Measurements from ENCODE around the gene PRDM16.

The PRDM16 gene

GRCh38 chr1:3026124-3026523, 42.9 kb upstream of the PRDM16 start:
- H3K9me3 ChIP-seq (ENCODE audit: control insufficient read depth in 2 of 2, low read length in 2 of 2): no peaks in the 10 kb centered on the region
- no peaks in the 10 kb centered on the region for H3K36me3 ChIP-seq (ENCODE audit: control insufficient read depth in 2 of 2, insufficient read depth in 2 of 2, low read length in 2 of 2)
- no peak overlapping the region for H3K27ac ChIP-seq (ENCODE audit: low read depth in 2 of 2, low read length in 2 of 2)
- no peak overlapping the region for H3K4me3 ChIP-seq (ENCODE audit: low read length in 2 of 2)
- peaks cover 0 to 4% of the 10 kb centered on the region in 2 donors for H3K27me3 ChIP-seq (ENCODE audit: control insufficient read depth in 2 of 2, insufficient read depth in 2 of 2, low read length in 2 of 2)
- H3K9ac ChIP-seq (ENCODE audit: low read depth in 1 of 2, low read length in 2 of 2): no peak overlapping the region
- no peaks in the 10 kb centered on the region for H3K4me1 ChIP-seq (ENCODE audit: control insufficient read depth in 2 of 2, insufficient read depth in 2 of 2, low read length in 2 of 2)

GRCh38 chr1:3026581-3027391, 42.2 kb upstream of the PRDM16 start:
- no peaks in the 10 kb centered on the region for H3K4me1 ChIP-seq (ENCODE audit: control insufficient read depth in 2 of 2, insufficient read depth in 2 of 2, low read length in 2 of 2)
- H3K27ac ChIP-seq (ENCODE audit: low read depth in 2 of 2, low read length in 2 of 2): no peak overlapping the region
- H3K27me3 ChIP-seq (ENCODE audit: control insufficient read depth in 2 of 2, insufficient read depth in 2 of 2, low read length in 2 of 2): peaks cover 0 to 4% of the 10 kb centered on the region in 2 donors

GRCh38 chr1:3027611-3028371, 41.2 kb upstream of the PRDM16 start:
- Histone ChIP-seq H3K27me3 (ENCODE audit: control insufficient read depth in 2 of 2, insufficient read depth in 2 of 2, low read length in 2 of 2) (peaks cover 0 to 4% of the 10 kb centered on the region in 2 donors), H3K4me3 (ENCODE audit: low read length in 2 of 2) (no peak overlapping the region), H3K4me1 (ENCODE audit: control insufficient read depth in 2 of 2, insufficient read depth in 2 of 2, low read length in 2 of 2) (no peaks in the 10 kb centered on the region), H3K36me3 (ENCODE audit: control insufficient read depth in 2 of 2, insufficient read depth in 2 of 2, low read length in 2 of 2) (no peaks in the 10 kb centered on the region), H3K27ac (ENCODE audit: low read depth in 2 of 2, low read length in 2 of 2) (no peak overlapping the region), H3K9ac (ENCODE audit: low read depth in 1 of 2, low read length in 2 of 2) (no peak overlapping the region), H3K9me3 (ENCODE audit: control insufficient read depth in 2 of 2, low read length in 2 of 2) (no peaks in the 10 kb centered on the region)

More at GRCh38 chr1:3026581-3027391, 42.2 kb upstream of the PRDM16 start:
- no peak overlapping the region for H3K9ac ChIP-seq (ENCODE audit: low read depth in 1 of 2, low read length in 2 of 2)
- H3K9me3 ChIP-seq (ENCODE audit: control insufficient read depth in 2 of 2, low read length in 2 of 2): no peaks in the 10 kb centered on the region
- H3K36me3 ChIP-seq (ENCODE audit: control insufficient read depth in 2 of 2, insufficient read depth in 2 of 2, low read length in 2 of 2): no peaks in the 10 kb centered on the region
- H3K4me3 ChIP-seq (ENCODE audit: low read length in 2 of 2): no peak overlapping the region

- Histone ChIP-seq H3K4me1 (ENCODE audit: control insufficient read depth in 2 of 2, insufficient read depth in 2 of 2, low read length in 2 of 2) (no peaks in the 10 kb centered on the region), H3K9ac (ENCODE audit: low read depth in 1 of 2, low read length in 2 of 2) (no peak overlapping the region), H3K27ac (ENCODE audit: low read depth in 2 of 2, low read length in 2 of 2) (no peak overlapping the region), H3K9me3 (ENCODE audit: control insufficient read depth in 2 of 2, low read length in 2 of 2) (no peaks in the 10 kb centered on the region), H3K36me3 (ENCODE audit: control insufficient read depth in 2 of 2, insufficient read depth in 2 of 2, low read length in 2 of 2) (no peaks in the 10 kb centered on the region), H3K27me3 (ENCODE audit: control insufficient read depth in 2 of 2, insufficient read depth in 2 of 2, low read length in 2 of 2) (peaks cover 0 to 4% of the 10 kb centered on the region in 2 donors), H3K4me3 (ENCODE audit: low read length in 2 of 2) (no peak overlapping the region)
Observed at GRCh38 chr1:3028531-3029282, 40.3 kb upstream of the PRDM16 start.

- Histone ChIP-seq H3K27me3 (ENCODE audit: control insufficient read depth in 2 of 2, insufficient read depth in 2 of 2, low read length in 2 of 2) (peaks cover 0 to 4% of the 10 kb centered on the region in 2 donors), H3K4me3 (ENCODE audit: low read length in 2 of 2) (no peak overlapping the region), H3K9ac (ENCODE audit: low read depth in 1 of 2, low read length in 2 of 2) (no peak overlapping the region), H3K4me1 (ENCODE audit: control insufficient read depth in 2 of 2, insufficient read depth in 2 of 2, low read length in 2 of 2) (no peaks in the 10 kb centered on the region), H3K27ac (ENCODE audit: low read depth in 2 of 2, low read length in 2 of 2) (no peak overlapping the region), H3K9me3 (ENCODE audit: control insufficient read depth in 2 of 2, low read length in 2 of 2) (no peaks in the 10 kb centered on the region), H3K36me3 (ENCODE audit: control insufficient read depth in 2 of 2, insufficient read depth in 2 of 2, low read length in 2 of 2) (no peaks in the 10 kb centered on the region)
Observed at GRCh38 chr1:3029481-3029961, 39.5 kb upstream of the PRDM16 start.

- Histone ChIP-seq H3K4me3 (ENCODE audit: low read length in 2 of 2) (no peak overlapping the region), H3K4me1 (ENCODE audit: control insufficient read depth in 2 of 2, insufficient read depth in 2 of 2, low read length in 2 of 2) (no peaks in the 10 kb centered on the region), H3K27ac (ENCODE audit: low read depth in 2 of 2, low read length in 2 of 2) (no peak overlapping the region), H3K36me3 (ENCODE audit: control insufficient read depth in 2 of 2, insufficient read depth in 2 of 2, low read length in 2 of 2) (no peaks in the 10 kb centered on the region), H3K9ac (ENCODE audit: low read depth in 1 of 2, low read length in 2 of 2) (no peak overlapping the region), H3K9me3 (ENCODE audit: control insufficient read depth in 2 of 2, low read length in 2 of 2) (no peaks in the 10 kb centered on the region), H3K27me3 (ENCODE audit: control insufficient read depth in 2 of 2, insufficient read depth in 2 of 2, low read length in 2 of 2) (peaks cover 0 to 4% of the 10 kb centered on the region in 2 donors)
Observed at GRCh38 chr1:3029991-3030662, 38.9 kb upstream of the PRDM16 start.

- no peaks in the 10 kb centered on the region for H3K4me1 ChIP-seq (ENCODE audit: control insufficient read depth in 2 of 2, insufficient read depth in 2 of 2, low read length in 2 of 2)
- H3K27me3 ChIP-seq (ENCODE audit: control insufficient read depth in 2 of 2, insufficient read depth in 2 of 2, low read length in 2 of 2): peaks cover 0 to 4% of the 10 kb centered on the region in 2 donors
- H3K27ac ChIP-seq (ENCODE audit: low read depth in 2 of 2, low read length in 2 of 2): no peak overlapping the region
Observed at GRCh38 chr1:3030663-3031381, 38.2 kb upstream of the PRDM16 start.

GRCh38 chr1:3031401-3032221, 37.4 kb upstream of the PRDM16 start:
- no peak overlapping the region for H3K9ac ChIP-seq (ENCODE audit: low read depth in 1 of 2, low read length in 2 of 2)

More at GRCh38 chr1:3030663-3031381, 38.2 kb upstream of the PRDM16 start:
- no peaks in the 10 kb centered on the region for H3K36me3 ChIP-seq (ENCODE audit: control insufficient read depth in 2 of 2, insufficient read depth in 2 of 2, low read length in 2 of 2)
- no peaks in the 10 kb centered on the region for H3K9me3 ChIP-seq (ENCODE audit: control insufficient read depth in 2 of 2, low read length in 2 of 2)
- no peak overlapping the region for H3K4me3 ChIP-seq (ENCODE audit: low read length in 2 of 2)
- no peak overlapping the region for H3K9ac ChIP-seq (ENCODE audit: low read depth in 1 of 2, low read length in 2 of 2)

More at GRCh38 chr1:3031401-3032221, 37.4 kb upstream of the PRDM16 start:
- no peaks in the 10 kb centered on the region for H3K9me3 ChIP-seq (ENCODE audit: control insufficient read depth in 2 of 2, low read length in 2 of 2)
- no peak overlapping the region for H3K4me3 ChIP-seq (ENCODE audit: low read length in 2 of 2)
- peaks cover 0 to 4% of the 10 kb centered on the region in 2 donors for H3K27me3 ChIP-seq (ENCODE audit: control insufficient read depth in 2 of 2, insufficient read depth in 2 of 2, low read length in 2 of 2)
- H3K27ac ChIP-seq (ENCODE audit: low read depth in 2 of 2, low read length in 2 of 2): no peak overlapping the region
- no peaks in the 10 kb centered on the region for H3K36me3 ChIP-seq (ENCODE audit: control insufficient read depth in 2 of 2, insufficient read depth in 2 of 2, low read length in 2 of 2)
- H3K4me1 ChIP-seq (ENCODE audit: control insufficient read depth in 2 of 2, insufficient read depth in 2 of 2, low read length in 2 of 2): no peaks in the 10 kb centered on the region

Data from mucosa of rectum (tissue), 2 donors.